Fibroblast of lung (primary cell): ENCODE measurements around the gene STRBP.

Experiments used
- CTCF ChIP-seq, 2 donors: IDR thresholded peaks in 1 of 2; conservative IDR thresholded peaks in 1 of 2; 1 replicate in 1 of 2; 2 replicates in 1 of 2; pipeline ENCODE4 v1.5.1; 2011 to 2012; ENCODE audit warnings: low read length in 2 of 2, control low read depth in 1 of 2, inconsistent platforms in 1 of 2, low read depth in 1 of 2, mild to moderate bottlenecking in 1 of 2
- EZH2 ChIP-seq: IDR thresholded peaks from 2 replicates; pipeline ENCODE4 v1.5.1; 2012; ENCODE audit warnings: low read length, control low read depth, mild to moderate bottlenecking; ENCODE audit errors: missing control alignments

GRCh38 chr9:123167474-123167873, 100.9 kb downstream of the STRBP start:
- no peak for TF ChIP-seq CTCF (conservative IDR thresholded peaks at IDR 0.05 in 1 of 2, IDR thresholded peaks at IDR 0.05 in 1 of 2; ENCODE audit: low read depth in 1 of 2, low read length in 2 of 2)
- no peak for TF ChIP-seq EZH2
